Mammary epithelial cell (primary cell): ENCODE measurements around the gene RNF126.

Source experiments
- CTCF ChIP-seq, 2 donors: IDR thresholded peaks in 1 of 2; conservative IDR thresholded peaks in 1 of 2; 2 replicates each; pipeline ENCODE4 v1.5.1; 2011 to 2012; ENCODE audit warnings: inconsistent platforms in 2 of 2, low read length in 2 of 2, mild to moderate bottlenecking in 2 of 2, control low read depth in 1 of 2, low read depth in 1 of 2; ENCODE audit not compliant: insufficient read depth in 1 of 2; ENCODE audit errors: extremely low read depth in 1 of 2
- EZH2 ChIP-seq: IDR thresholded peaks from 2 replicates; pipeline ENCODE4 v1.6.1; 2012; ENCODE audit warnings: low read length, inconsistent platforms, borderline replicate concordance

DNA sequence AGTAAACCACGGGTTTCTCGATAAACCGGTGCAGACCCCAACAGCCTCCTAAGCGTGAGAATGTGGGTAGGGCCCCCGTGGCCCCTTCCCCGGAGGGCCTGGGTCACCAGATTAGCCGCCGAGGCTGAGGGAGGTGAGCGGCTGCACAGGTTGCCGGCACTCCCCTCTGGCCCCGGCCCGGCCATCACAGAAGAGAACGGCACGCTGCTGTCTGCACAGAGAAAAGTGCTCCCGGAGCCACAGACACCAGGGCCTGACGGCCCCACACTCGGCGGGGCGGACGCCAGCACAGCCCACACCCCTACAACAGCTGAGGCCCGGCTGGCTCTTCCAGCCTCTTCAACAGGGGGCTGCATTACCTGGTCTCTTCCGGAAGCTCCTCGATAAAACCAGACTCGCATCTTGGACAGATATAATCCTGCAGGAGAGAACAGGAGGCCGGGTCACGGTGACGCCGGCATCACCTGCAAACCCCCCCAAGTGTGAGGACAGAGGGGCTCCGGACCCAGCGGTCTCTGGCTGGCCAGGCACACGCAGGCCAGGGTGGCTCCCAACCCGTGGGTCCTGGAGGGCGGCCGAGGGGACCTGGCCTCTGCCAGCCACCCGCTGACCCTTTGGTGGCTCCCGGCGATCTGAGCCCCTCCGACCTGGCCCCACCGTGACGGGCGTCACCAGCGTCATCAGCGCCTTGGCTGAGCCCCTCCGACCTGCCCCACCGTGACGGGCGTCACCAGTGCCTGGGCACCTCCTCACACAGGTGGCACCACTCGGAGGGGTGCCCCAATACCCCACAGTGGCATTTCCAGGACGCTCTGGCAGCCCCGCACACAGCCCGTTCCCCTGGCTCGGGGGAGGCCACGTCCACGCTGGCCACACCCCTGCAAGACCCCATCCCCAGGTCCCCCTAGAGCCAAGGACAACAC lies 10.3 kb downstream of the RNF126 start:
- TF ChIP-seq CTCF (conservative IDR thresholded peaks at IDR 0.05 in 1 of 2, IDR thresholded peaks at IDR 0.05 in 1 of 2; ENCODE audit: extremely low read depth in 1 of 2, insufficient read depth in 1 of 2, low read depth in 1 of 2, low read length in 2 of 2): no peak
- no peak for TF ChIP-seq EZH2
